Measurements from ENCODE around the gene PHF10.

DNA sequence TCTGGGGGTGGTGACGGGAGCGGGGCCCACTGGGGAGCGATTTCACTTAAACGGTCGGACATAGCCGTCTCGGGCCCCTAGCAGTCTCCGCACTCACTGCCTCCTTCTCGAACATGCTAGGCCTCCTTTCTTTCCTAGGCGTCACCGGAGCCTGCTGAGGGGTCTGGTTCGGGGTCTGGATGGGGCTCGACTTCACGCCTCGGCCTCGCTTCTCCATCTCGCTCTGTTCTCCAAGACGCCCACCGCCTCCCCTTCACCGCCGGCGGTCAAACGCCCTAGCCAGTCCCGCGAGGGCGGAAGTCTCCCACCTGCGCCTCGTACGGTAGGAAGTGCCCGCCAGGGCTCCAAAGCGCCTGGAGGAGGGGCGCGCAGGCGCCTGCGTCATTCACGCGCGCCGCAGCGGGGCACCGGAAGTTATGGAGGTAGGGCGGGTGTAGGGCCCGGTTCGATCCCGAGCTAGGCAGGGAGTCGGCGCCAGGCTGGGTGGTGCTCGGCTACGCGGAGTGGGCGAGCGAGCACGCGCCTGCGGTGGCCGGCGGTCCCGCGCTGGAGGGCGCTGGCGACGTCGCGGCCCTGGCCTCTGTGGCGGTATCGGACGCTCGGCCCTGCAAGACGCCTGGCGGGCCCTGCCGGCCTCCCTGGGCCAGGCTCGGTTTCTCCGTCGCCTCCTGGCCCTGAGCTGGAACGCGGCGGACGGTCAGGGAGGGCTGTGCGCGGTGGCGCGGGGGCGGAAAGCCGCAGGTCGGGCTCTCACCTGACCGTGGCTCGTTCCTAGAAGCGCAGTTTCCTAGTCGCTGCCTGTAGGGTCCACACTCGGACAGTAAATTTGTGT, 27.2 kb upstream of the PHF10 start, which contains the start of the genes DYNLT2 and ERMARD:
- TF ChIP-seq CTCF (conservative IDR thresholded peaks at IDR 0.05), result no peak; the same call in 1 of the 2 replicates
- peak; percentile 98 for TF ChIP-seq ZFX (IDR thresholded peaks at IDR 0.05)
